ENCODE data around the gene CAPN1. TPM values are rescaled to one million over a fixed set of nuclear protein-coding genes. Genes with fewer than 3 reads are reported as not detected.

The CAPN1 gene
- total RNA-seq = 100 to 1,000 TPM in 2 of 4 donors, 10 to 100 TPM in 2; 86.4 to 112 (median 95.7) TPM

DNA sequence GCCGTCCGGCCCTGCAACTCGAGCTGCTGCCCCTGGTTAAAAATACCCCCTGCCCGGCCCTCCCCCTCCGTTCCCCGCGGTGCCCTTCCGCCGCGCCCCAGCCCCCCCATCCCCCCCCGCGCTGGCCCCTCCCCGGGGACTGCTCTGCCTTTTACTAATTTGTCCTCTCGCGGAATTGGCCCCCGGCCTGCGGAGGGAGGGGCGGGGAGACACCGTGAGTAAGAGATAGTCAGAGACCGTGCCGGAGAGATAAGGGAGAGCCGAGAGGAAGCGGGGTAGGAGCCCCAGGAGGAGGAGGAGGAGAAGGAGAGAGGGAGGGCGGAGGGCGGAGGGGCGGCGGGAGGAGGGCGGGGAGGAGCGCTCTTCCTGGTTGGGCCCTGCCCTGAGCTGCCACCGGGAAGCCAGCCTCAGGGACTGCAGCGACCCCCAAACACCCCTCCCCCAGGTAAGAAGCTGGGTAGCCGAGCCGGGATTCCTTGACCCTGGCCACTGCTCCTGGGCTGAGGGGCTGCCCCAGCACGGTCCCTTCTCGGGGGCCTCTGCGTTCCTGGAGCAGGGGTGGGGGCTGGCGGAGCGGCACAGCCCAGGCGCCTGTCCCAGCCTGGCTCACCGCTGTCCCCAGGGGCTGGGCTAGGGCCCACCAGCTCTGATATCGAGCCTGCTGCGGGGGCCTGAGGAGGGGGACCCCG, at the start of gene CAPN1:
Gene CAPN1 (plus strand): TSS at position 360 of the 689 bp plus-strand sequence. CDS start 774 bp downstream, outside the sequence.
- TF ChIP-seq, protein P1, sequence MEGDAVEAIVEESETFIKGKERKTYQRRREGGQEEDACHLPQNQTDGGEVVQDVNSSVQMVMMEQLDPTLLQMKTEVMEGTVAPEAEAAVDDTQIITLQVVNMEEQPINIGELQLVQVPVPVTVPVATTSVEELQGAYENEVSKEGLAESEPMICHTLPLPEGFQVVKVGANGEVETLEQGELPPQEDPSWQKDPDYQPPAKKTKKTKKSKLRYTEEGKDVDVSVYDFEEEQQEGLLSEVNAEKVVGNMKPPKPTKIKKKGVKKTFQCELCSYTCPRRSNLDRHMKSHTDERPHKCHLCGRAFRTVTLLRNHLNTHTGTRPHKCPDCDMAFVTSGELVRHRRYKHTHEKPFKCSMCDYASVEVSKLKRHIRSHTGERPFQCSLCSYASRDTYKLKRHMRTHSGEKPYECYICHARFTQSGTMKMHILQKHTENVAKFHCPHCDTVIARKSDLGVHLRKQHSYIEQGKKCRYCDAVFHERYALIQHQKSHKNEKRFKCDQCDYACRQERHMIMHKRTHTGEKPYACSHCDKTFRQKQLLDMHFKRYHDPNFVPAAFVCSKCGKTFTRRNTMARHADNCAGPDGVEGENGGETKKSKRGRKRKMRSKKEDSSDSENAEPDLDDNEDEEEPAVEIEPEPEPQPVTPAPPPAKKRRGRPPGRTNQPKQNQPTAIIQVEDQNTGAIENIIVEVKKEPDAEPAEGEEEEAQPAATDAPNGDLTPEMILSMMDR (IDR thresholded peaks at IDR 0.05; ENCODE audit: low read depth) = no peak

DNA sequence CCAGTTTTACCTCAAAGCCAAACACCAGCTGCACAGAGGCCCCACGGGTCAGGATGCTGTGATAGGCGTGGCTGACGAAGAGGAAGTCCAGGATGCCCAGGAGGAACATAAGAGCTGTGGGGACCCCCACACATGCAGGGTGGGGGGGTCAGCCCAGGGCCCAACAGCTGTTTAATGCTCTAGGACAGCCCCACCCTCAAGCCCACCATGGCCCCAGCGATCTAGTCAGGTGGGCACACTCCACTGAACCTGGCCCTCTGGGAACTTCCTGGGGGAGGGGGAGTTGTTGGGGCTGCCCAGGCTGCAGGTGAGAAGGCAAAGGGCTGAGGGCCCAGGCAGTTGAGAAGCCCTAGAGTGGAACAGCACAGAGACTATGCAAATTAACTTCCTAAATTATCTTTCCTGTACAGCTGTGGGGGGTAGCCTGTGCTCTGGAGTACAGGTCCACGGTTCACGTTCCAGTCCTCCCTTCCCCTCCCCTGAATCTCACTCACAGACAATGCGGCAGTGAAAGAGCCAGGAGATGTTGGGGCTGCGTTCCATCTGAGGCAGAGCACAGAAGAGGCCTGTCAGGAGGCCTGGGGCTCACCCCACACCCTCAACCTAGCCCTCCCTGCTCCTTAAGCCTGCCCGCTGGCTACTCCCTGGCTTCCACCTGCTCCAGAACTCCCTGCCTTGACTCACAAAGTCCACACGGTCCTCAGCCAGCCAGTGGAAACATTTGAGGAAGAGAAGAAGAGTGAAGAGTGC, 49.3 kb upstream of the CAPN1 start:
- TF ChIP-seq, protein P1 (IDR thresholded peaks at IDR 0.05; ENCODE audit: low read depth) = no peak

DNA sequence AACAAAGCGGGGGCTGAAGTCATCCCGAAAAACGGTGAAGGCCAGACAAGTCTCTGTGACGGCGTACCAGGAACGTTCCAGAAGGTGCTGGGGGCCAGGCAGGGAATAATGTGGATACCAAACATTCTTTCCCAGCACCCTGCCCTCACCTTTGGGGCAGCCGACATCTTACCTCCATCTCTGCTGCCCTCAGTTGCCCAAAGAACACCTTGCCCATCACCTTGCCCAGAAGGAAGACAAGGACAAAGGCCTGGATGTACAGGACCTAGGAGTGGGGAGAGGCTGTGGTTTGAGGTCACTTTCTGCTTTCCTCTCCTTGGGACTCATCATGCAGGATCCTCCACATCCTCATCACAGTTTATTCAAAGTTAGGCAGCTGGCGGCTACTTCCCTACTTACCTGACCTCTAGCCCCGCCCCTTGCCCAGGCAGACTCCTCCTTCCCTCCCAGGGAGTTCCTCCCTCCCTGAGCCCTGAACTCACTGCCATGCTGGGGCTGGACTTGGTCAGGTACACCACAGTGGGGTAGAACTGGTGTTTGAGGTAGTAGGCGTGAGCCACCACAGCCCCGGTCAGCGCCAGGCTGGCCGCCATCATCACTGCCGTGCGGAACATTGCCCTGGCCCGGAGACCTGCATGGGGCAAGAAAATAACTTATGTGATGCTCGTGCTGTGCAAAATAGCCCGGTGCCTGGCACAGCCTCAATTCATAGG, 48.6 kb upstream of the CAPN1 start:
- TF ChIP-seq, protein P1 (IDR thresholded peaks at IDR 0.05; ENCODE audit: low read depth) = no peak

DNA sequence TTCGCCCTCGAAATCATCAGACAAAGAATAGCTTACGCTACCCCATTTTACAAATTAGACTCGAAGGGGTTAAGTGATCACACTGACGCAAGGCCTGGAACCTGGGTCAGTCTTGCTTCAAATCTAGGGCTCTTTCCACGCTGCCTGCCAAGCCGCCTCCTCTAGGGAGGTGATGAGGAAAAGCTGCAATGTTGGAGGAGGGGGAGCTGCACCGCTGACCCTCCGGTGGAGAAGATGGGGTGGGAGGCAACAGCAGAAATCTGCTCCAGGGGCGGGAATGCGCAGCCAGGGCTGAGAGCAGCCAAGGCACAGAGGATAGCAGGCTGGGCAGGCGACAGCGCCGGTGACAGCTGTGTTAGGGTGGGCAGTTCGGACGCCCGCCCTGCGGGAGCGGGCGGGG, 48.0 kb upstream of the CAPN1 start:
- TF ChIP-seq, protein P1 (IDR thresholded peaks at IDR 0.05; ENCODE audit: low read depth) = no peak

DNA sequence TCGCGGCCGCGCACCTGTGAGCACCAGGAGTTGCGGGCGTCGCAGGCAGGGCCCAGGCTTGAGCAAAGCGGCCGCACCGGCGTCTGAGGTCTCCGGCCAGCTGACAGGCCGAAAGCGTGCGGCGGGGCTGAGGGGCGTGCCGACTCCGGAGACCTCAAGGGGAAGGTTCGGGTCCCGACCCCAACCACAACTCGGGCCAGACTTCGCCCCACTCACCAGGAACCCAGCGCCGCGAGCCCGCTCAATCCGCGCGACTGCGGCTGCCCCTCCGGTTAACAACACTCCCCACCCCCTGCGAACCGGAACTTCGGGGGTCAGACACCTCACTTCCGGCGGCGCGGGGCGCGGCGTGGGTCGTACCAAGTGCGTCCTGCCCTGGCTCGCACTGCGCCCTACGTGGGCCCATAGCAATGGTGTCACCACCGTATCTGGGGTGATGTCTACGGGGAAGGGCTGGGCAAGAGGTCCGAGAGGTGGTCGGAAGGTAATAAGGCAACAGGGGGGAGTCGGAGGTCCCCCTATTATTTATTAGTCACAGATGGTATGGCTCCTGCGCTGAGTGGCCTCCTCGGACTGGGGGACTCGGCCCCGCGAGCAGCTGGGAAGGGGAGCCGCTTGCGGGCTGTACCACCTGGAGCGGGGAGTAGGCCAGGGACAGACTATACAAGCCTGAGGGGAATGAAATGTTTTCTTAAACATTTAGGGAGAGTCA, 47.3 kb upstream of the CAPN1 start, which contains the start of gene SYVN1:
Gene SYVN1 (minus strand): TSS at position 280 of the 712 bp plus-strand sequence. CDS start 918 bp downstream, outside the sequence.
- TF ChIP-seq, protein P1 (IDR thresholded peaks at IDR 0.05; ENCODE audit: low read depth) = no peak

DNA sequence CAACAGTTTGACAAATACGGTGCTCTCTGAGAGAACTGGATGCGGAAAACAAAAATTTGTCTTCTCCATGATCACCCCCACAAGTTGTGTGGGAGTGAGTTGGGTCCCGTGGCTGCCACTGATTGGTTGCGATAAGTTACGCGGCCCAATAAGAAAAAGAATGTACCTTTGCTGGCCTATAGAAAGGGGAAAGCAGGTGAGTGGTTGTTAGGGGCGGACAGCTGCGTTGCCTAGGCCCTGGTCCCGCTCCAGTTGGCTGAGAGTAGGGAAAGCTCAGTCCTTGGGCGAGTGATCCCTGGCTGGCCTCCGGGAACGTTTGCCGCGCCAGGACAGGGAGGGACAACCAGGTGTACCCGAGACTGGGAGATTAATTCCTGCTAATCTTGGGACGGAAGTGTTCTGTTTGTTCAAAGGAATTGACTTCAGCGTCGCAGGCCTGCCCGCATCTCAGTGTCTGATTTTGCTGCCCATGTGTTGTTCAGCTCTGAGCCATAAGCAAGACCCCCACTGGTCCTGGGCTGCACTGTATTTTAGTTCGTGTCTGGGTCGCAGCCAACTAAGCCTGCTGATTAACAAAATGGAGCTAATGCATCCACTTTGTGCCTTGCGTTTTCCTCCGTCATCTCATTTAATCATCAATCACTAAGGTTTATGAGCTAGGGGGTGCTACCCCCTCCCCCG, 46.6 kb upstream of the CAPN1 start:
- TF ChIP-seq, protein P1 (IDR thresholded peaks at IDR 0.05; ENCODE audit: low read depth) = no peak
